ENCODE results near the gene SORL1-AS1.

Gene SORL1-AS1

GRCh38 chr11:121444526-121444925 is 8.2 kb downstream of the SORL1-AS1 start:
- no peak for DNase-seq (ENCODE audit: low spot score)
- WGBS = 83% methylated on average over 3 of the region's 3 CpGs
- Histone ChIP-seq H3K4me3 (no peak overlapping the region), H3K36me3 (no peaks in the 10 kb centered on the region), H3K27ac (no peak overlapping the region), H3K27me3 (replicated peaks; ENCODE audit: insufficient read depth) (no peaks in the 10 kb centered on the region), H3K4me1 (replicated peaks) (no peaks in the 10 kb centered on the region), H3K9me3 (no peaks in the 10 kb centered on the region)
- intact Hi-C loops (cut with DNase I) = no loop called here
- TF ChIP-seq CTCF (IDR thresholded peaks at IDR 0.05) (no peak), POLR2AphosphoS5 (IDR thresholded peaks at IDR 0.05) (no peak), POLR2A (IDR thresholded peaks at IDR 0.05) (no peak)

DNA sequence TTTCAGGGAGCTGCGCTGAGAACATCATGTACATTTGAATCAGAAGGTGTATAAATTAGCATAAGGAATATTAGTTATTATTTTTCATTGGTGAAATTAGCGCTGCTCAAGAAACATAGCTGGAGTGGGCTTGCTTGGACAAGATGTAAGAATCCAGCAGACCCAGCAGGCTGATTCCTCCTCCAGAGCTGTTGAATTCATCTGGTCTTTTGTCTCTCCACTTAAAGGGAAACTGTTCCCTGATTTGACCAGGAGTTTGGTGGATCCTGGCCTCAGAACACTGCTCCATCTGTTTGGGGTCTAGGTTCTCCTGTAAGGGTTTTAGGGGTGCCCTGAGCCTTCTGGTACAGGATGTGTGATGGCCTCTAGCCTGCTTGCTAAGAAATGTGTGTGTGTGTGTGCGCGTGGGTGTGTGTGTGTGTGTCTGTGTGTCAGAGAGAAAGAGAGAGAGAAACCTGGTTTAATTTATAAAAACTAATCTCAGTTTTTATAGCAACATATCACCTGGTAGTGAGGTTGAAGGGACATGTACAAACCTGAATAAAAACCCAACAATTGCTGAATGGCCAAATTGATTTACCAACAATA is 9.0 kb downstream of the SORL1-AS1 start:
- no peaks in the 10 kb centered on the region for H3K9me3 ChIP-seq
- no peaks in the 10 kb centered on the region for H3K36me3 ChIP-seq
- intact Hi-C loops (cut with DNase I) = no loop called here
- H3K27ac ChIP-seq = no peak overlapping the region
- TF ChIP-seq CTCF (IDR thresholded peaks at IDR 0.05) = no peak
- no peak for TF ChIP-seq POLR2AphosphoS5 (IDR thresholded peaks at IDR 0.05)
- TF ChIP-seq POLR2A (IDR thresholded peaks at IDR 0.05) = no peak
- WGBS = 66% methylated on average over 4 of the region's 4 CpGs
- no peaks in the 10 kb centered on the region for H3K27me3 ChIP-seq (replicated peaks; ENCODE audit: insufficient read depth)
- no peak for DNase-seq (ENCODE audit: low spot score)
- H3K4me3 ChIP-seq = no peak overlapping the region
- H3K4me1 ChIP-seq (replicated peaks) = no peaks in the 10 kb centered on the region

DNA sequence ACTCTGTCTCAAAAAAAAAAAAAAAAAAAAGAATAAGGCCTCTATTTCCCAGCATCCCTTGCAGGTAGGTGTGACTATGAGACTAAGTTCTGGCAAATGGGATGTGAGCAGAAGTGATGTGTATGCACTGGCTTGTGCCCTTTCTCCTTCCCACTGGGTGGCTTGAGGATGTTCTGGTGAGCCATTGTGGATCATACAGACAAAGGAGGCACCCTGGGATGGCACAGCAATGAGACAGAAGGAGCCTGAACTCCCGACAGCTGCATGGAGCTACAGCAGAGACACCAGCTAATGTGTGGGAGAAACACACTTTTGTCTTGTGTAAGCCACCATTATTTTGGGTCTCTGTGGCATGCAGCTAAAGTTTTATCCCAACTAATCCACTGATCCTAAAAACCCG is 11.2 kb downstream of the SORL1-AS1 start:
- H3K9me3 ChIP-seq = no peaks in the 10 kb centered on the region
- no peak for DNase-seq (ENCODE audit: low spot score)
- H3K4me1 ChIP-seq (replicated peaks) = no peaks in the 10 kb centered on the region
- H3K27me3 ChIP-seq (replicated peaks; ENCODE audit: insufficient read depth) = no peaks in the 10 kb centered on the region
- WGBS = 88% methylated on average over 2 of the region's 2 CpGs
- intact Hi-C loops (cut with DNase I) = no loop called here
- TF ChIP-seq CTCF (IDR thresholded peaks at IDR 0.05) = no peak
- no peak for TF ChIP-seq POLR2AphosphoS5 (IDR thresholded peaks at IDR 0.05)
- TF ChIP-seq POLR2A (IDR thresholded peaks at IDR 0.05) = no peak
- H3K27ac ChIP-seq = no peak overlapping the region
- no peaks in the 10 kb centered on the region for H3K36me3 ChIP-seq
- no peak overlapping the region for H3K4me3 ChIP-seq

DNA sequence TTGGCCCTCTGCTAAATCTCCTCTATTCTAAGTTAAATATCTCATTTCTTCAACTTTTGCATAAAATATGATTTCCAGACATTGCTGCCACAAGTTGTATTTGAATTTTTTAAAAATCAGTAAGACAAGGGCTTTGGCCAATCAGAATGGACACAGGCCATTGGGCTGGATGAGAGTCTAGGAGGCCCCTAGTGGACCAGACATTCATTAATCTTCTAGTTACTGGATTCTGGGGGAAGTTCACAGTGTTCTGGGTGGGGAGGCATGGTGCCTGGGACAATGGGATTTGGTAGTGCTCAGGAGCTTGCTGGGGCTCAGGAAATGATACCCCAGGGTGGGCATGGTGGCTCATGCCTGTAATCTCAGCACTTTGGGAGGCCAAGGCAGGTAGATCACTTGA is 13.0 kb downstream of the SORL1-AS1 start:
- no peaks in the 10 kb centered on the region for H3K36me3 ChIP-seq
- no peaks in the 10 kb centered on the region for H3K4me1 ChIP-seq (replicated peaks)
- no peak for DNase-seq (ENCODE audit: low spot score)
- no peaks in the 10 kb centered on the region for H3K9me3 ChIP-seq
- no peak for TF ChIP-seq POLR2AphosphoS5 (IDR thresholded peaks at IDR 0.05)
- H3K27me3 ChIP-seq (replicated peaks; ENCODE audit: insufficient read depth) = no peaks in the 10 kb centered on the region
- intact Hi-C loops (cut with DNase I) = no loop called here
- H3K27ac ChIP-seq = no peak overlapping the region
- no peak overlapping the region for H3K4me3 ChIP-seq

GRCh38 chr11:121439337-121439736 is 13.4 kb downstream of the SORL1-AS1 start:
- no peaks in the 10 kb centered on the region for H3K4me1 ChIP-seq (replicated peaks)
- no peak for DNase-seq (ENCODE audit: low spot score)
- no peaks in the 10 kb centered on the region for H3K27me3 ChIP-seq (replicated peaks; ENCODE audit: insufficient read depth)
- 62% methylated on average over 4 of the region's 4 CpGs for WGBS
- TF ChIP-seq POLR2AphosphoS5 (IDR thresholded peaks at IDR 0.05) = no peak
- no peak for TF ChIP-seq CTCF (IDR thresholded peaks at IDR 0.05)
- TF ChIP-seq POLR2A (IDR thresholded peaks at IDR 0.05) = no peak
- H3K4me3 ChIP-seq = no peak overlapping the region
- intact Hi-C loops (cut with DNase I) = no loop called here
- H3K36me3 ChIP-seq = no peaks in the 10 kb centered on the region
- H3K9me3 ChIP-seq = no peaks in the 10 kb centered on the region
- H3K27ac ChIP-seq = no peak overlapping the region
